ENCODE results near the gene RCOR2. TPM values are rescaled to one million over a fixed set of nuclear protein-coding genes. Genes with fewer than 3 reads are reported as not detected.

Gene RCOR2
- total RNA-seq, 1 donor from 2014 or later: 18.8 TPM

GRCh38 chr11:63882555-63883242 is 34.3 kb downstream of the RCOR2 start:
- Histone ChIP-seq H3K27ac (ENCODE audit: low read depth, low read length) (no peak overlapping the region), H3K36me3 (ENCODE audit: insufficient read depth, low read length) (no peaks in the 10 kb centered on the region), H3K79me2 (ENCODE audit: insufficient read depth, low read length) (peaks cover 80% of the 10 kb centered on the region), H3K4me2 (ENCODE audit: low read length) (no peak overlapping the region), H4K20me1 (ENCODE audit: insufficient read depth, low read length) (peaks cover 92% of the 10 kb centered on the region), H2AFZ (ENCODE audit: low read depth, low read length) (no peak overlapping the region), H3K27me3 (ENCODE audit: insufficient read depth, low read length) (no peaks in the 10 kb centered on the region), H3K4me3 (ENCODE audit: insufficient read depth, low read depth, low read length) (no peak overlapping the region), H3K9ac (ENCODE audit: low read length) (no peak overlapping the region), H3K4me1 (ENCODE audit: insufficient read depth, low read length) (peaks cover 20% of the 10 kb centered on the region), H3K9me3 (ENCODE audit: insufficient read depth, low read depth, low read length) (no peaks in the 10 kb centered on the region)
- peaks cover 35% of the 10 kb centered on the region for H3K4me1 Mint-ChIP-seq (ENCODE audit: low read depth, unreplicated experiment)
- H3K27ac Mint-ChIP-seq (ENCODE audit: unreplicated experiment): no peak overlapping the region
- FAIRE-seq: no peak
- no peak for TF ChIP-seq CTCF (IDR thresholded peaks at IDR 0.05; ENCODE audit: insufficient read depth, low read depth, low read length)
- no peak for TF ChIP-seq EZH2 (IDR thresholded peaks at IDR 0.05; ENCODE audit: insufficient read depth, low read length)
- H3K36me3 Mint-ChIP-seq (ENCODE audit: low read depth, unreplicated experiment): peaks cover 6% of the 10 kb centered on the region
- H3K9me3 Mint-ChIP-seq (ENCODE audit: unreplicated experiment): no peaks in the 10 kb centered on the region
- DNase-seq (ENCODE audit: low read depth): no peak
- H3K4me3 Mint-ChIP-seq (ENCODE audit: unreplicated experiment): no peak overlapping the region
- no peaks in the 10 kb centered on the region for H3K27me3 Mint-ChIP-seq (ENCODE audit: low read depth, unreplicated experiment)

GRCh38 chr11:63880403-63880790 is 36.6 kb downstream of the RCOR2 start:
- Histone ChIP-seq H3K9ac (ENCODE audit: low read length) (peak overlapping the region; percentile 21), H3K27ac (ENCODE audit: low read depth, low read length) (no peak overlapping the region), H3K9me3 (ENCODE audit: insufficient read depth, low read depth, low read length) (no peaks in the 10 kb centered on the region), H3K4me1 (ENCODE audit: insufficient read depth, low read length) (peaks cover 16% of the 10 kb centered on the region), H3K4me3 (ENCODE audit: insufficient read depth, low read depth, low read length) (no peak overlapping the region), H3K4me2 (ENCODE audit: low read length) (peak overlapping the region; percentile 53), H2AFZ (ENCODE audit: low read depth, low read length) (no peak overlapping the region), H3K27me3 (ENCODE audit: insufficient read depth, low read length) (no peaks in the 10 kb centered on the region), H4K20me1 (ENCODE audit: insufficient read depth, low read length) (peaks cover 96% of the 10 kb centered on the region), H3K36me3 (ENCODE audit: insufficient read depth, low read length) (no peaks in the 10 kb centered on the region), H3K79me2 (ENCODE audit: insufficient read depth, low read length) (peaks cover 86% of the 10 kb centered on the region)
- H3K4me1 Mint-ChIP-seq (ENCODE audit: low read depth, unreplicated experiment): peaks cover 31% of the 10 kb centered on the region
- no peak for TF ChIP-seq CTCF (IDR thresholded peaks at IDR 0.05; ENCODE audit: insufficient read depth, low read depth, low read length)
- no peak for TF ChIP-seq EZH2 (IDR thresholded peaks at IDR 0.05; ENCODE audit: insufficient read depth, low read length)
- peaks cover 4% of the 10 kb centered on the region for H3K36me3 Mint-ChIP-seq (ENCODE audit: low read depth, unreplicated experiment)
- no peaks in the 10 kb centered on the region for H3K27me3 Mint-ChIP-seq (ENCODE audit: low read depth, unreplicated experiment)
- H3K27ac Mint-ChIP-seq (ENCODE audit: unreplicated experiment): no peak overlapping the region
- no peak for DNase-seq (ENCODE audit: low read depth)
- H3K9me3 Mint-ChIP-seq (ENCODE audit: unreplicated experiment): no peaks in the 10 kb centered on the region
- no peak for FAIRE-seq
- no peak overlapping the region for H3K4me3 Mint-ChIP-seq (ENCODE audit: unreplicated experiment)

Data from astrocyte (in vitro differentiated cells and primary cell).